Measurements from ENCODE around the gene GUK1.

GRCh38 chr1:228180959-228181644, 41.0 kb downstream of the GUK1 start:
- no peak for TF ChIP-seq CTCF (IDR thresholded peaks at IDR 0.05)
- TF ChIP-seq POLR2A (IDR thresholded peaks at IDR 0.05) = no peak

Measured in Peyer's patch (tissue), 4 donors.